GM18909 (cell line): Measurements from ENCODE around the gene GABRR3.

Source experiments
- ATAC-seq: cut with Tn5 transposase; IDR thresholded peaks from one replicate; pipeline ENCODE4 v1.9.1; 2021; ENCODE audit warnings: mild to moderate bottlenecking; ENCODE audit not compliant: unreplicated experiment, poor library complexity

The GABRR3 gene

GRCh38 chr3:97992547-97993173 lies 42.5 kb downstream of the GABRR3 start:
- no peak for ATAC-seq

GRCh38 chr3:97991293-97991682 lies 43.8 kb downstream of the GABRR3 start:
- ATAC-seq, result no peak

- ATAC-seq, result no peak
These were observed 44.4 kb downstream of the GABRR3 start for GRCh38 chr3:97990624-97991292.

GRCh38 chr3:97988784-97989568 lies 46.1 kb downstream of the GABRR3 start:
- ATAC-seq, result no peak

GRCh38 chr3:97987306-97987705 lies 47.8 kb downstream of the GABRR3 start:
- ATAC-seq, result no peak

- ATAC-seq, result no peak
These were observed 51.1 kb downstream of the GABRR3 start for GRCh38 chr3:97983933-97984491.

GRCh38 chr3:97981886-97982285 lies 53.2 kb downstream of the GABRR3 start:
- no peak for ATAC-seq

- ATAC-seq, result no peak
These were observed 55.5 kb downstream of the GABRR3 start for GRCh38 chr3:97979610-97980009.

- no peak for ATAC-seq
These were observed 59.6 kb downstream of the GABRR3 start for GRCh38 chr3:97975466-97975865.

GRCh38 chr3:97974996-97975395 lies 60.1 kb downstream of the GABRR3 start:
- ATAC-seq, result no peak

GRCh38 chr3:97972976-97973375 lies 62.1 kb downstream of the GABRR3 start:
- ATAC-seq, result no peak

GRCh38 chr3:97971679-97972567 lies 63.2 kb downstream of the GABRR3 start, which contains the start of gene RIOX2:
Gene RIOX2, minus strand, starts transcription at chr3:97972431. Its CDS starts 4,838 bp downstream, at chr3:97967593.
- peak; percentile 92 for ATAC-seq

- ATAC-seq, result no peak
These were observed 64.0 kb downstream of the GABRR3 start for GRCh38 chr3:97970956-97971620.

GRCh38 chr3:97970156-97970555 lies 65.0 kb downstream of the GABRR3 start:
- no peak for ATAC-seq

GRCh38 chr3:97969541-97969940 lies 65.6 kb downstream of the GABRR3 start:
- no peak for ATAC-seq

GRCh38 chr3:97968376-97968775 lies 66.7 kb downstream of the GABRR3 start:
- no peak for ATAC-seq

GRCh38 chr3:97967966-97968365 lies 67.1 kb downstream of the GABRR3 start:
- no peak for ATAC-seq

- ATAC-seq, result no peak
These were observed 73.9 kb downstream of the GABRR3 start for GRCh38 chr3:97960993-97961766.

GRCh38 chr3:97960551-97960950 lies 74.6 kb downstream of the GABRR3 start:
- ATAC-seq, result no peak
